H1 (cell line): ENCODE results near the gene PRICKLE3. TPM values are rescaled to one million over a fixed set of nuclear protein-coding genes. Genes with fewer than 3 reads are reported as not detected.

ENCODE experiments used
- CTCF ChIA-PET: fragments of 300-600 bp; sonication (Branson Sonifier 250); formaldehyde crosslinking; loops from one replicate; lab custom pipeline; 2021; ENCODE audit not compliant: partially characterized antibody; lab: Charles Lee
- POLR2A ChIA-PET: fragments of 300-600 bp; sonication (Branson Sonifier 250); formaldehyde crosslinking; loops from one replicate; lab custom pipeline; 2021; ENCODE audit warnings: inconsistent platforms; ENCODE audit not compliant: partially characterized antibody; lab: Charles Lee
- DNase-seq, 2 experiments: peaks; one replicate each; pipeline versions ENCODE4 v3.0.0 to v3.0.0-alpha.2; 2010 to 2022; ENCODE audit warnings: low spot score in 2 of 2, low read depth in 1 of 2, mixed read lengths in 1 of 2
- FAIRE-seq: peaks from 2 replicates; lab custom pipeline; 2011; peaks lifted over from hg19 to GRCh38; lab: Jason Lieb, UNC
- H2AFZ ChIP-seq: 2 replicates; pipeline ENCODE4 v1.8.1; 2012; ENCODE audit warnings: low read length, inconsistent platforms
- H2AK5ac ChIP-seq: 2 replicates; pipeline ENCODE4 v1.6.1; 2013; ENCODE audit warnings: low read depth, low read length
- H2BK120ac ChIP-seq: replicated peaks from 2 replicates; pipeline ENCODE3; 2013; ENCODE audit warnings: low read depth, low read length, inconsistent platforms
- H2BK12ac ChIP-seq: 2 replicates; pipeline ENCODE4 v1.6.1; 2013; ENCODE audit warnings: low read depth, low read length
- H2BK15ac ChIP-seq: 2 replicates; pipeline ENCODE4 v1.6.1; 2013; ENCODE audit warnings: low read length
- H2BK20ac ChIP-seq: 2 replicates; pipeline ENCODE4 v1.6.1; 2013; ENCODE audit warnings: low read length
- H2BK5ac ChIP-seq: 2 replicates; pipeline ENCODE4 v1.6.1; 2013; ENCODE audit warnings: low read depth, low read length
- H3K14ac ChIP-seq: 2 replicates; pipeline ENCODE4 v1.6.1; 2013; ENCODE audit warnings: inconsistent platforms; ENCODE audit not compliant: insufficient read length
- H3K18ac ChIP-seq: 2 replicates; pipeline ENCODE4 v1.6.1; 2013; ENCODE audit warnings: low read length; ENCODE audit errors: extremely low read depth
- H3K23ac ChIP-seq: 2 replicates; pipeline ENCODE4 v1.6.1; 2013; ENCODE audit warnings: inconsistent platforms; ENCODE audit not compliant: insufficient read length
- H3K23me2 ChIP-seq: 2 replicates; pipeline ENCODE4 v1.6.1; 2013; ENCODE audit warnings: low read depth, low read length
- H3K27ac ChIP-seq: 2 replicates; pipeline ENCODE4 v1.6.1; 2011; ENCODE audit warnings: low read depth, low read length, inconsistent platforms
- H3K27me3 ChIP-seq, 4 experiments: replicated peaks in 1 of 4; 1 replicate in 1 of 4; 2 replicates in 3 of 4; pipeline versions ENCODE4 v1.6.1 to v1.8.1; 2011 to 2013; ENCODE audit warnings: low read length in 3 of 4, mild to moderate bottlenecking in 3 of 4, inconsistent platforms in 2 of 4, mixed read lengths in 2 of 4, moderate library complexity in 1 of 4; ENCODE audit not compliant: control insufficient read depth in 3 of 4, insufficient read depth in 3 of 4; ENCODE audit errors: extremely low read depth in 1 of 4
- H3K36me3 ChIP-seq, 4 experiments: 2 replicates each; pipeline versions ENCODE4 v1.6.1 to v1.8.1; 2011 to 2013; ENCODE audit warnings: mild to moderate bottlenecking in 4 of 4, low read length in 3 of 4, moderate library complexity in 2 of 4, control low read depth in 1 of 4, inconsistent platforms in 1 of 4; ENCODE audit not compliant: insufficient read depth in 4 of 4, control insufficient read depth in 2 of 4
- H3K4ac ChIP-seq: replicated peaks from 2 replicates; pipeline ENCODE3; 2013; ENCODE audit warnings: low read length, low read depth, mixed read lengths, inconsistent platforms; ENCODE audit not compliant: insufficient read length
- H3K4me1 ChIP-seq, 4 experiments: replicated peaks in 1 of 4; 1 replicate in 1 of 4; 2 replicates in 3 of 4; pipeline versions ENCODE4 v1.6.1 to v1.8.1; 2011 to 2013; ENCODE audit warnings: low read length in 3 of 4, inconsistent platforms in 2 of 4, mixed read lengths in 1 of 4; ENCODE audit not compliant: insufficient read depth in 4 of 4, control insufficient read depth in 3 of 4
- H3K4me2 ChIP-seq, 2 experiments: 2 replicates each; pipeline versions ENCODE4 v1.6.1 to v1.8.1; 2011 to 2013; ENCODE audit warnings: low read depth in 2 of 2, low read length in 2 of 2, control low read depth in 1 of 2, inconsistent platforms in 1 of 2, mild to moderate bottlenecking in 1 of 2; ENCODE audit not compliant: insufficient read depth in 1 of 2
- H3K4me3 ChIP-seq, 4 experiments: fragments of 200-600, 300-600 bp in 1 of 4; sonication (generic), shearing (Covaris generic), sonication (Bioruptor Twin) in 1 of 4; 2 replicates each; pipeline versions ENCODE4 v1.5.1 to v1.8.1; 2011 to 2016; ENCODE audit warnings: low read length in 4 of 4, low read depth in 3 of 4, control low read depth in 2 of 4, inconsistent platforms in 2 of 4, mild to moderate bottlenecking in 2 of 4, mixed read lengths in 1 of 4, moderate library complexity in 1 of 4; ENCODE audit not compliant: insufficient read depth in 2 of 4; ENCODE audit errors: extremely low read depth in 1 of 4
- H3K56ac ChIP-seq: replicated peaks from 2 replicates; pipeline ENCODE3; 2013; ENCODE audit warnings: low read depth, mild to moderate bottlenecking, mixed read lengths, low read length, inconsistent platforms; ENCODE audit not compliant: insufficient read length
- H3K79me1 ChIP-seq: 2 replicates; pipeline ENCODE4 v1.6.1; 2013; ENCODE audit warnings: low read depth, low read length, control low read depth
- H3K79me2 ChIP-seq, 2 experiments: 2 replicates each; pipeline versions ENCODE4 v1.6.1 to v1.8.1; 2012 to 2013; ENCODE audit warnings: low read length in 2 of 2, mild to moderate bottlenecking in 2 of 2, inconsistent platforms in 1 of 2; ENCODE audit not compliant: insufficient read depth in 2 of 2, control insufficient read depth in 1 of 2
- H3K9ac ChIP-seq, 4 experiments: replicated peaks in 1 of 4; 1 replicate in 1 of 4; 2 replicates in 3 of 4; pipeline versions ENCODE4 v1.6.1 to v1.8.1; 2011 to 2013; ENCODE audit warnings: low read depth in 3 of 4, low read length in 3 of 4, control low read depth in 2 of 4, mild to moderate bottlenecking in 2 of 4, moderate library complexity in 2 of 4, inconsistent platforms in 1 of 4; ENCODE audit errors: extremely low read depth in 1 of 4
- H3K9me3 ChIP-seq, 2 experiments: 2 replicates each; pipeline versions ENCODE4 v1.6.1 to v1.8.1; 2012 to 2013; ENCODE audit warnings: mild to moderate bottlenecking in 2 of 2, moderate library complexity in 2 of 2, control low read depth in 1 of 2, inconsistent platforms in 1 of 2, low read depth in 1 of 2, low read length in 1 of 2, mixed read lengths in 1 of 2; ENCODE audit not compliant: insufficient read depth in 2 of 2
- H4K20me1 ChIP-seq, 2 experiments: replicated peaks in 1 of 2; 2 replicates each; pipeline versions ENCODE3 to v1.8.1; 2011 to 2013; ENCODE audit warnings: inconsistent platforms in 2 of 2, low read length in 2 of 2, mild to moderate bottlenecking in 1 of 2; ENCODE audit not compliant: insufficient read depth in 2 of 2, control insufficient read depth in 1 of 2
- H4K5ac ChIP-seq: 2 replicates; pipeline ENCODE4 v1.6.1; 2013; ENCODE audit warnings: low read length, low read depth, mixed read lengths, inconsistent platforms; ENCODE audit not compliant: insufficient read length
- H4K8ac ChIP-seq: 2 replicates; pipeline ENCODE4 v1.8.0; 2013; ENCODE audit warnings: mild to moderate bottlenecking, moderate library complexity, low read length, inconsistent platforms; ENCODE audit not compliant: insufficient read depth; ENCODE audit errors: extremely low read depth
- H4K91ac ChIP-seq: replicated peaks from 2 replicates; pipeline ENCODE3; 2013; ENCODE audit warnings: low read length, mixed read lengths, inconsistent platforms; ENCODE audit not compliant: insufficient read length
- BRCA1 ChIP-seq: IDR thresholded peaks from 2 replicates; pipeline ENCODE4 v1.6.1; 2012; ENCODE audit warnings: low read depth, low read length, improper control_type of control experiment
- HDAC6 ChIP-seq: IDR thresholded peaks from one replicate; pipeline ENCODE4 v1.7.1; 2012; ENCODE audit warnings: low read depth, mild to moderate bottlenecking, inconsistent platforms, low read length, moderate library complexity
- WGBS, 2 experiments: shearing (Covaris generic) in 1 of 2; methylation state at CpG; one replicate each; pipeline versions ENCODE4 v1.1.6 to v1.1.7; 2013 to 2015; ENCODE audit warnings: low lambda C conversion rate in 2 of 2, mixed read lengths in 2 of 2, inconsistent platforms in 1 of 2, low coverage in 1 of 2, missing lambda C conversion rate in 1 of 2; ENCODE audit not compliant: insufficient replicate concordance in 2 of 2, insufficient coverage in 1 of 2, insufficient read length in 1 of 2; ENCODE audit errors: extremely low coverage in 1 of 2, missing lambda C conversion rate in 1 of 2; 5-methylcytosine and 5-hydroxymethylcytosine counted together
- polyA plus RNA-seq, 7 experiments: library from polyadenylated mRNA; depleted of rRNA in 3 of 7; stranded (reverse) in 5 of 7; unstranded in 2 of 7; fragments of >200 nt in 5 of 7; fragments of 200-250 nt in 2 of 7; gene quantifications; 1 replicate in 5 of 7; 2 replicates in 1 of 7; 4 replicates in 1 of 7; pipeline versions ENCODE4 v1.2.1 to v1.2.3, GENCODE V29; 2011 to 2013; ENCODE audit warnings: missing spikeins in 2 of 7, mixed read lengths in 2 of 7
- total RNA-seq: library from RNA; stranded (reverse); fragmentation: NEBNext Ultra II Directional; extraction: Animal tissue kit (Norgen Biotek cat#: 25700); gene quantifications from 2 replicates; pipeline ENCODE4 v1.2.1, GENCODE V29; 2021

The PRICKLE3 gene
- total and polyA plus RNA-seq, 2 of the 8 experiments (the other 6 are each of a cell fraction or from before 2014, with no cell fraction given): 9.1 to 10.6 TPM

DNA sequence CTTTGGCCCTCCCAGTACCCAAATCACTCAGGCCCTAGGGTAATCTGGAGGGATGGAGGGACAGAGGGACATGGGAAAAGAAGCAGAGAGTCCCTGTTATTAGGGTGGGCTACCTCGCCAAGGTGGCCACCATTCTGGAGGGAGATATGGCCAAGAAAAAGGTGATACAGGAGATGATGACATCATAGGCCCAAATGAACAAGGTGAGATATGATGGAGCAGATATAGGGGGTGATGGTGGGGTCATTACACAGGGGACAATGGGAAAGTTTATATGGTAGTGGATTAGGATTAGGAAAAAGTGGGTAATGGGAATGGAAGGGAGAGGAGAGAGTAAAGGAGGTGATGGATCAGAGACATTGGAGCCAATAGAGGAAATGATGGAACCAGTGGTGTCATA lies 26.7 kb upstream of the PRICKLE3 start:
- Histone ChIP-seq H3K4me2 (no peak overlapping the region), H2AK5ac (no peak overlapping the region), H3K9me3 (no peaks in the 10 kb centered on the region), H4K8ac (no peak overlapping the region), H2BK15ac (no peak overlapping the region), H3K4me1 (peaks cover 0 to 9% (median 2%) of the 10 kb centered on the region in 4 experiments; a peak in 2 of 7 replicates), H4K5ac (no peak overlapping the region), H2BK120ac (no peak overlapping the region), H3K18ac (no peak overlapping the region), H3K23ac (no peak overlapping the region), H3K56ac (no peak overlapping the region), H3K79me1 (no peaks in the 10 kb centered on the region), H4K20me1 (no peaks in the 10 kb centered on the region), H3K14ac (no peak overlapping the region), H2BK12ac (no peak overlapping the region), H3K27me3 (no peaks in the 10 kb centered on the region), H3K23me2 (no peaks in the 10 kb centered on the region), H2BK20ac (no peak overlapping the region), H3K79me2 (no peaks in the 10 kb centered on the region), H3K27ac (no peak overlapping the region), H4K91ac (no peak overlapping the region), H2BK5ac (no peak overlapping the region), H3K4me3 (no peak overlapping the region), H3K36me3 (no peaks in the 10 kb centered on the region), H2AFZ (no peak overlapping the region), H3K4ac (no peak overlapping the region), H3K9ac (no peak overlapping the region)
- POLR2A ChIA-PET: no interaction called here
- FAIRE-seq: no peak
- WGBS, 2 experiments: no CpG with 5 or more reads among the region's 1 CpG
- DNase-seq: no peak
- CTCF ChIA-PET: no interaction called here
- TF ChIP-seq HDAC6 (no peak), BRCA1 (no peak)
